Dermis microvascular lymphatic vessel endothelial cell (primary cell): ENCODE results near the gene ANKRD11. TPM values are rescaled to one million over a fixed set of nuclear protein-coding genes. Genes with fewer than 3 reads are reported as not detected.
"Not testable (repeated sequence)": the region's sequence is repeated elsewhere in the genome, so short reads cannot be mapped to it uniquely, and the experiment has no call there.

Experiments used
- DNase-seq, 2 donors: peaks; one replicate each; pipeline versions ENCODE4 v3.0.0 to v3.0.0-alpha.2; 2010; ENCODE audit warnings: low read depth in 2 of 2
- total RNA-seq: library from RNA; depleted of rRNA; stranded (reverse); fragments of >200 nt; gene quantifications from 2 replicates; pipeline ENCODE4 v1.2.1, GENCODE V29; 2014

ANKRD11 gene
- total RNA-seq, 1 donor from 2014 or later = 33.1 TPM

DNA sequence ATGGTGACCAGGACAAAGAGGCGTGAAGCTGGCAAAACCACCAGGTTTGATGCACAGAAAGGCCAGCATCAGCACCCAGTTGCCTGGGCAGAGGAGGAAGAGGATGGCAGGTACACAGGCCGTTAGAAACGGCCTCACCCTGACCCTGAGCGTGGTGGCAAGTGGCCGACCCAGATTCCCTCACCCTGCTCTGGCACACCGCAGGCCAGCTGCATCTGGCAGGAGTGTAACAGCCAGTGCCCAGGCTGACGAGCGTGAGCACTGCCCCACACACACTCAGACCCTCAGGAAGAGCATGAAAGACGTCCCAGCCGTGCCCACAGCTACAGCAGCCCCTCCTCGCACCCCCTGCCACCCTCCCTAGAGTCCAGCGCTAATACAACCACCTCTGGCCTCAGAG, 82.0 kb downstream of the ANKRD11 start:
- DNase-seq = no peak

DNA sequence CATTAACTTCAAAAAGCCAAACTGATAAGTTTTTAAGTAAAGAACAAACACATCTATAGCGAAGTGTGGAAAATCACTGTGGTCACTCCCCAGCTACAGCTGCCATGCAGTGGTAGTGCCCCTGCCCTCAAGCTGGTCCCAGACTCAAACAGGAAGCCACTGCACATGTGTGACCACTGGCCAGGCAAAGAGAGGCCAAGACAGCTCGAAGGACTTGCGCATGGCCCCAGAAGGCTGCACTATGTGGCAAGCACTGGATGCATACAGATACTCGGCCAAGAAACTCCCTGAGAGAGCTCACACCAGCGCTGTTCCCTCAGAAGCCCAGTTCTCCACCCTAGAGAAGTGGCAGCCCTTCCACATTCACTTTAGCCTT, 82.4 kb downstream of the ANKRD11 start:
- DNase-seq = no peak

DNA sequence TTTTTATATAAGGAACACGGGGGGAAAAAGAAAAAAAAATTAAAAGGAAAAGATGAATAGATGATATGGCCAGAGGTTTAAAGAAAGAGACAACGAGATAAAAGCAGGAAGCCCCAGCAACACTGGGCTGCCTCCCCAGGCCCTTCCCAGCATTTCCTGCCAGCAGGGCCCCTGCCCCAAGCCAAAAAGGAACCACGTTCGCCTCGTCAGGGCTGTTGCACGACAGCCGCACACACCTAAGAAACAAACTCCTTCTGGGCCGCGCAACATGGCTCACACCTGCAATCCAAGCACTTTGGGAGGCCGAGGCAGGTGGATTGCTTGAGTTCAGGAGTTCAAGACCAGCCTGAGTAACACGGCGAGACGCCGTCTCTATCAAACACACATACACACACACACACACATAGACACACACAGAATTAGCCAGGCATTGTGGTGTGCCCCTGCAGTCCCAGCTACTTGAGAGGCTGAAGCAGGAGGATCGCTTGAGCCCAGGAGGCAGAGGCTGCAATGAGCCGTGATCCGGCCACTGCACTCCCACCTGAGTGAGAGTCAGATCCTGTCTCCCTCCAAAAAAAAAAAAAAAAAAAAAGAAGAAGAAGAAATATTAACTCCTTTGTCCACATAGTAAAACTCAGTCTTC, 83.0 kb downstream of the ANKRD11 start:
- DNase-seq = peak in 1 of 2 donors; percentile 43

DNA sequence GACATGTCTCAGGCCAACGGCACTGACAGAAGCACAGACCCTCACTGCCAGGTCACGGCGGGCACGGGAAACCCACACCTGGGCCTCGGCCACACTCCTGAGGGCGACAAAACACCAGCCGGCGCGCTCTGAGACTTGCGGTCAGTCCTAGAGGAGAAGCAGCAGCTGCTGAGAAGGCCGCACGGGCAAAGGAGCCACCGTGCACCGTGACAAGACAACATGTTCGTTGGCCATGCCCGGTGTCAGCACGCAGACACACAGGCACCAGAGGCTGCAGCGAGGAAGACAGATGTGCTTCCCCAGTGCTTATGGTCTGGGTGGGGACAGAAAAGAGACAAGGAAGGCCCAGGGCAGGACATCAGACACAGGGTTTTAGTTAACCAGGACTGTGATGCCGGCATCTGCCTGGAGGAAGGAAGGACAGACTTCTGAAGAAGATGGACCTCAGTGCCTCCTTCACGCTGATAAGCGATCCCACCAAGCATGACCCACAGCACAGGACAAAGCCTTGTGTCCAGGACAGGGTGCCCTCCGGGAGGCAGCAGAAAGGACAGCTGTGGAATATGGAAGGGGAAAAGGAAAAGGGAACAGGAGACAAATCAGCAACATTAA, 84.0 kb downstream of the ANKRD11 start:
- DNase-seq = no peak

DNA sequence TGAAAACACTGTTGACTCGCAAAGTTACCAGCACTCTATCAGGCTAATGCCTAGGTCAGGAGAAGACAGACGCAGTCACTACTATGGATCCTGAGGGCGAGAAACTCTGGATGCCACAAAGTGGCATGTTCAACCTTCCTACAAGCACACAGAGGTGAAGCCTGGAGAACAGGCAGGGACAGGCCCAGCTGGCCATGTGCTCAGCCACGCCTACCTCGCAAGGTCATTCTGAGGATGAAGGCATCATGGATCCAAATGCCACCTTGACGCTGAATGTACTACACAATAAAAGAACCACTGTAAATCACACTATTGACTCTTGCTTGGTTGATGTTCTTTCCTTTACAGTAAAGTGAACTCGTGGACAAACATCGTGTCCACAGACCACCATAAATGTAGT, 85.8 kb downstream of the ANKRD11 start:
- DNase-seq = no peak

DNA sequence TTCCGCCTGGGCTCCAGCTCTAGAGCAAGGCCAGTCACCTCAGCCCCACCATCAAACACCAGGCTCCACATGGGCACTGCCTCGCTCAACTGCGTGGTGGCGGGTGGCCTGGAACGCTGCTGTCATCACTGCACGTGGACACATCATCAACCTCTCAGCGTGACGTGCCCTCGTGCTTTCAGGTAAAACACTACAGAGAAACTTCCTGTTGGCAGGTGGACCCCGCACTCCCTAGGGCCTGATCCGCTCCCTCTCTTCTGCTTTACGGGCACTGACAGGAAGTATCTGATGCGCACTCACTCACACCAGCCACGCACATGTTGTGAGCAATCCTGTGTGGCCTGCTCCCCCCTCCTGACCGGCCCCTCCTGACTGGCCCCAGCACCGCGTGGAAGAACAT, 87.4 kb downstream of the ANKRD11 start:
- DNase-seq = peak in 1 of 2 donors; percentile 42

DNA sequence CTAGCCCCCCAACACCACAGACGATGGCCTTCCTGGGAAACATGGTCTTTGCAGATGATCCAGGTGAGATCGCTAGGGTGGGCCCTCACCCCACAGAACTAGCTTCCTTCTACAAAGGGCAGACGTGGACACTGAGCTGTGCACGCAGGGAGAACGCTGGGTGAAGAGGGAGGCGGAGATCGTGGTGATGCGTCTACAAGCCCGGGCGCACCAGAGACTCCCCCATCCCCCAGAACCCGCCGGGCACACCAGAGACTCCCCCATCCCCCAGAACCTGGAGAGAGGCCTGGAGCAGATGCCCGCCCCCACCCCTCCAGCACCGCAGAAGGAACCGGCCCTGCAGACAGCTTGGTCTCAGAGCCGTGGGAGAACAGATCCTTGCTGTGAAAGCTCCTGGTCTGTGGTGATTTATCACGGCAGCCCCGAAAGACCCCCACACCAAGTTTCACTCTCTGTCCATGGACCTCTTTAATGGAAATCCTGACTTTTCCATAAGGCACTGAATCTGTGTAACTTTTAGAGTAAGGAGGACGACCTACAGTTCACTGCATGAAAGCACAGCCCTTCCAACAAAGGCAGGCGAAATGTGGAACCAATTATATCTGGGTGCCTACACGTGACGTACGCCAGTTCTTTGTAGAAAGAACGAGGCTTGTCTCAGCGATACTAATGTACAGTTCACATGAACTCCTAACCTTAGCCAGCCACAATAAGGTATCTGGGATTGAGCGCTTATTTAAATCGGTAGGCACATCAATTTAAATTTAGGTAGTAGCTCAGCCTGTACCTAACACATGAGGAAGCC, 88.5 kb downstream of the ANKRD11 start:
- DNase-seq = no peak

DNA sequence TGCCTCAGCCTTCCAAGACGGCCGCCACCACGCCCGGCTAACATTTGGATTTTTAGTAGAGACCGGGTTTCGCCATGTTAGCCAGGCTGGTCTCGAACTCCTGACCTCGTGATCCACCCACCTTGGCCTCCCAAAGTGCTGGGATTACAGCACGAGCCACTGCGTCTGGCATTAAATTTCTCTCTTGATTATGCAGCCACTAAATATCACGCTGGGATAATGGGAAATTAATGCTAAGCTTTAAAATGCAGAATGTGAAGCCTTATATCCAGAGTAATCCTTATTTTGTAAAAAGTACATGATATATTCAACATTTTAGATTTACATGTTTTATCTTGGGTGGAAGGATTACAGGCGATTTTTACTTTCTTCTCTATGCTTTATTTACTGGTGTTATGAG, 89.2 kb downstream of the ANKRD11 start:
- DNase-seq = no peak

DNA sequence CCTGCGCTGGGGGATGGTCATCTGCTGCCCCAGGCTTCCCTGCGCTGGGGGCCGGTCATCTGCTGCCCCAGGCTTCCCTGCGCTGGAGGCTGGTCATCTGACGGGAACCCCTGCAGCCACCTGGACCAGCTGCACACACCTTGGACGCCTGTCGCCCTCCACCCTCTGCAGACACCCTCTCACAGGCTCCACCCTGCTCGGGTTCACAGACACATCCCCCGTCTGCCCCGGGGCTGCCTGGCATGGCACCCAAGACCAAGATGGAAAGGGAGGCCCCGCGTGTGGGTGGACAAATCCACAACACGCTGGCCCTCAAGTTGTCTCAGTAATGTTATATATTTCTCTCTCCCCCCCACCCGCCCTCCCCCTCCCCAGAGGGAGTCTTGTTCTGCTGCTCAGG, 89.6 kb downstream of the ANKRD11 start:
- DNase-seq = no peak

DNA sequence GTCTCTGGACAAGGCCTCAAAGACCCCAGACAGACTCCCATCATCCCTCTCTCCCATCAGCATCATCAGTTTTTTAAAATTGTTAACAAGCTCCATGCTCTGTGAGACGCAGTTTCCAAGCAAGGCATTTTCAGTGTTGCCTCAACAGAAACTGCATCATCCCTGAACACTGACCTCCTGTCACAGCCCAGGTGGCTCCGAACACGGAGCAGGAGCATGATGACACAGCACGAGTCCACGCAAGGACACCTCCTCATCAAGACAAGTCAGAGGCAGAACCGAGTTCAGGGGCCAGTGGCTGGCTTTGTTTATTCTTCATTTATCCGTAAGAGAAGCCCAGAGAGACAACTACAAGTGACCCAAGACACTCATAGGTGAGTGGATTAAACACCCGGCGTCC, 91.4 kb downstream of the ANKRD11 start:
- no peak for DNase-seq

DNA sequence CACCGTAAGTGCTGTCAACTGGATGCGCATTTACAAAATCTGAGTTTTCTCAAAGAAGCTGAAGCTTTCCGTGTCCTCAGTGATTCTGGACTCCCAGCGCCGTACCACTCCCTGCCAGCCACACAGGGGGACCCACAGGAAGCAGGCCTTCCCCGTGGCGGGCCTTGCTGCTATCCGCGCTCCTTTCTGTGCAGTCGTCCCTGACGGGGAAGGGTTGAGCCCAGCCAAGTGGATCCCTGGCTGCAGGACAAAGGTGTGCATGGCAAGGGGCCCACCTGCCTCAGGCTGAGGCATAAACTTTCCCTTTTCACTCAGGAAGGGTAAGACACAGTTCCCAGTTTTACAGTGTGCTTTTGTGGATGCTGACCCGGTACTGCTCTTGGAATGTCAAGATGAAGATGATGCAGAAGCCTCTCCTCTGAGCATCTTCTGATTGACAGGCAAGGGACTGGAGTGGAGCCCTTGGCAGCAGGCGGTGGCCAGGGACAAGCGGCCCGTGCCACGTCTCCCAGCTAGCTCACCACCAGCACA, 93.0 kb downstream of the ANKRD11 start:
- no peak for DNase-seq

DNA sequence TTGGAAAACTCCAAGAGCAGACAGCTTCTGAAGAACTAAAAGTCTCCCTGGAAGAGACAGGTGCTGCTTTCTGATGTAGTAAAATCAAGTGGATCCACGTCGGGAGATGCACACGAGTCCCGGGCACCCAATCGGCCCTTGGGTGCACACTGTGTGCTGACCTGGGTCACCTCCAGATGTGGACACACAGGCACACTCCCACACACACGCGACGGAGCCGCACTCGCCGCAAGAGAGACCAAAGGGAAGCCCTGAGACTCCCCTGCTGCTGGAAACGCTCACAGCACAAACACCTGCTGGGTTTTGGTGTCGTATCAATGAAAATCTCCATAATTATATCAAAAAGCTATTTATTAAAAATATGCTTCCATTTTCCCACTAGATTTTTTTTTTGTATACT, 94.2 kb downstream of the ANKRD11 start:
- no peak for DNase-seq

DNA sequence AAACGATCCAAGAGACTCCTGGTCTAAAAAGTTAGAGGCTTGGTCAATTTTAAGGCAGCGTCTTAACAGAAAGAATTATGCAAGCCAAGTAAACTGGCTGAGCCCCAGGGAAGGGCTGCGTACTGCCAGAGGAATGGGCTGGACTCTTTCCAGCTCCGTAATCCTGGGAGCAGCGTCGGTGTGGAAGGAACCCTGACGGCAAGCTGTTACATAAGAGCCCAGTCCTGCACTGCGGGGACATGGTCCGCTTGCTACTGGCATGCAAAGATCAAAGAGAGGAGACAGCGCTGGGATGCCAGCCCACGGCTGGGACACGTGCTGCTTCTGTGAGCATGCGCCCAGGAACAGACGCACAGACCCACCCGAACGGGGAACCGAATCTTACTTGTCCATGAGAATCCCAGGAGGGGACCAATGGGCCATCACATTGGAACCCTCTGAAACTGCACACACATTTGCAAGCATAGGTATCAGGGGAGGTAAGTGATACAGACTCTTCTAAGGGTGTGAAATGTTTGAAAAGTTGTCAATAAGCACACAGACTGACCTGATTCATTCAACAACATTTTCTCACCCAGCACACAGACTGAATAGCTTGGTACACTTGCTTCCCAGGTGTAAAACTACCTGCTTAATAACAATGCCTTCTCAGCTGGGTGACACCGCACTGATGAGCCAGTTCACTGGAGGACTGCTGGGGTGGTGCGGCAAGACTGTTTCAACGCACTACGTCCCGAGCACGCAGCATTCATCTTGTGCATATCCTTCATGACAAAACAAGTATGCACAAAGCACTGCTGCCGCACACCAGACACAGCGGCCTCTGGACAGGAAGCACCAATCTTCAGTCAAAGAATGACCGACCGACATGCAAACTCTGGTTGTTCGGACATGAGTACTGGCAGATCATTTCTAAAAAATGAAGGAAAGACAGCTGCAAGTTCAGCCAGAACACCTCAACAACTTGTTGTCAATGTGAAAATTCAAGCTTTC, 94.9 kb downstream of the ANKRD11 start:
- peak in 1 of 2 donors; percentile 34 for DNase-seq

DNA sequence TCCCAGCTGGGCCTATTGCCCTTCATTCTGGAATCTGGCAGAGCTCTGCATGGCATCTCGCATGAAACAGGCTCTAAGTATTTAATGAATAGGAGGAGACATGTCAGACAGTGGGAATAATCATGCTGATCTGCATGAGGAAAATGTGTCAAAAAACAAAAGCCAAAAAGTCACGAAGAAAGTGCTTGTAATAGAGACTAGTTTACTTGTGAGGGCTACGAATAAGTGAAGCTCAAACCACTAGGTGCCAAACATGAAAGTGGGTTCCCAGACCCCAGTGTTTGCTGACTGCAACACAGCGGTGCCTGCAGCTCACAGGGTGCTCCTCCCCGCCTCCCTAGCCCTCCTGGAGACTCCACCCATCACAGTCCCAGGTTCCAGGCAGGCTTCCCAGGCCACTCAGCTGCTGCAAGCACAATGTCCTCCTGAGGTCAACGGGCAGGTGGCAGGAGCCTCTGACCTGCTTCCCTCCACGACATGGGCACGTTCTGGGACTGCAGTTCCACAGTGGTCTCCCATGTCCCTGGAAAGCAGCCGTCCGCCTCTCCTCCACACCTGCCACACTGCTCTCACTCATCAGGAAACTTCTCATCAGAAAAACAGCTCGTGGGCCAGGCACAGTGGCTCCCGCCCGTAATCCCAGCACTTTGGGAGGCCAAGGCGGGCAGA, 96.5 kb downstream of the ANKRD11 start:
- DNase-seq = no peak

DNA sequence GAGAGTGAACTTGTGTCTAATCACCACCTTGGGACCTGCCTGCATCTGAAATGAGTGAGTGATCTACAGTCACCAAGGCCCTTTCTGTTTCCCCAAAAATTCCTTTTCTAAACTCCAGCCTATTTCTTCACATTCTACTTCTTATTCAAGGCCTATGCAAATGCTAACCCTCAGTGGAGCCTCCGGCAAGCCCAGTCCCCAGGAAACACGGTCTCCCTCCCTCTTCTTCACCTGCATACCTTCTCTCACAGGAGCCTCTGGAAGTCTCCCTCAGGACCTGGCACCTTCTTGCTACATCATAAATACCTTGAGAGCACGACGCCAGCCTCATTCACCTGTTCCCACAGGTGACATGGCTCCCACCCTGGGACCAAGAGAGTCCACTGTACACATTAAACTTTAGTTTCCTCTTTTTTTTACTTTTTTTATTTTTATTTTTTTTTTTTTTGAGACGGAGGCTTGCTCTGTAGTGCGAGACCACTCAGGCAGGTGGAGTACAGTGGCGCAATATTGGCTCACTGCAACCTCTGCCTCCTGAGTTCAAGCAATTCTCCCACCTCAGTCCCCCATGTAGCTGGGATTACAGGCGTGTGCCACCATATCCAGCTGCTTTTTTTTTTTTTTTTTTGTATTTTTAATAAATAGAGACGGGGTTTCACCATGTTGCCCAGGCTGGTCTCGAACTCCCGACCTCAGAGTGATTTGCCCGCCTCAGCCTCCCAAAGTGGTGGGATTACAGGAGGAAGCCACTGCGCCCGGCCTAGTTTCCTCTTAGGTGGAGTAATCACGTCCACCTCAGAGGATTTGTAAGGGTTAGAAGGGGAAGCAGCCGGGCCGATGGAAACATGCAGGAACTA, 97.3 kb downstream of the ANKRD11 start:
- DNase-seq = peak; percentile 42 to 45

DNA sequence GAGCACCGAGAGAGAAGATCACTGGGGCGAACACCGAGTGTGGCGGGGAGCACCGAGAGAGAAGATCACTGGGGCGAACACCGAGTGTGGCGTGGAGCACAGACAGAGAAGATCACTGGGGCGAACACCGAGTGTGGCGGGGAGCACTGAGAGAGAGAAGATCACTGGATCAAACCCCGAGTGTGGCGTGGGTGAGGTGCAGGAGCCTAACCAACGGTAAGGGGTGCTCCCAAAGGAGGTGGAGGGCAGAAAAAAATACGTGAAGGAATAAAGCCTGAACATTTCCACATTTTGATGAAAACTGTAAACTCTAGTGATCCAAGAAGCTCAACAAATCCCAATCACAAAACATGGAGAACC, 100.2 kb downstream of the ANKRD11 start:
- DNase-seq = not testable (repeated sequence)

DNA sequence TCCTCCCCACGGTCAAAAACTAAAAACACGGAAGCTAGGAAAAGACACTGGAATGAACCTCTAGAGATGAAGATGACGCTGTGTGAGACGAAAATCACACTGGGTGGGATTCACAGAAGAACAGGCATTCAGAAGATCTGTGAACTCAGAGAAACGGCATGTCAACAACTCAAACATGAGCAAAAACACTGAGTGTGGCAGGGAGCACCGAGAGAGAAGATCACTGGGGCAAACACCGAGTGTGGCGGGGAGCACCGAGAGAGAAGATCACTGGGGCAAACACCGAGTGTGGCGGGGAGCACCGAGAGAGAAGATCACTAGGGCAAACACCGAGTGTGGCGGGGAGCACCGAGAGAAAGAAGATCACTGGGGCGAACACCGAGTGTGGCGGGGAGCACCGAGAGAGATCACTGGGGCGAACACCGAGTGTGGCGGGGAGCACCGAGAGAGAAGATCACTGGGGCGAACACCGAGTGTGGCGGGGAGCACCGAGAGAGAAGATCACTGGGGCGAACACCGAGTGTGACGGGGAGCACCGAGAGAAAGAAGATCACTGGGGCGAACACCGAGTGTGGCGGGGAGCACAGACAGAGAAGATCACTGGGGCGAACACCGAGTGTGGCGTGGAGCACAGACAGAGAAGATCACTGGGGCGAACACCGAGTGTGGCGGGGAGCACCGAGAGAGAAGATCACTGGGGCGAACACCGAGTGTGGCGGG, 100.7 kb downstream of the ANKRD11 start:
- DNase-seq = not testable (repeated sequence)

DNA sequence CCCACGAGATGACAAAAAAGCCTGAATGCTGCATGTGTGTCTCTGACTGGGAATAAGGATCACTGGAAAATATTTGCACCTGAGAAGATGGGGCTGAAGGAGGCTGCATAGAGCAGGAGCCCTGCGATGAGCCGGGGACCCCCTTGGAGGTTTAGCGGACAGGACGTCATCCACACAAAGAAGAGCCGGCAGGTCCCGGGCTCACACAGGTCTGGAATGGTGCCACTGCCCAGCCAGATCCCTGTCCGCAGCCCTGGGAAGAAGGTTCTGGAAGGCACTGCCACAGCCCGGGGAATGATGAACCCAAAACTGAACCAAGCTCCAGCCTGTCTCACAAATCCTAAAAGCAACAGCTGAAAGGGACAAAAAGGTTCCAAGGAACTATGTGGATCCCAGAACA, 101.8 kb downstream of the ANKRD11 start:
- DNase-seq = no peak
